H1 (cell line): ENCODE results near the gene CSTF3. TPM values are rescaled to one million over a fixed set of nuclear protein-coding genes. Genes with fewer than 3 reads are reported as not detected.

Source experiments
- CTCF ChIA-PET: fragments of 300-600 bp; sonication (Branson Sonifier 250); formaldehyde crosslinking; loops from one replicate; lab custom pipeline; 2021; ENCODE audit not compliant: partially characterized antibody; lab: Charles Lee
- POLR2A ChIA-PET: fragments of 300-600 bp; sonication (Branson Sonifier 250); formaldehyde crosslinking; loops from one replicate; lab custom pipeline; 2021; ENCODE audit warnings: inconsistent platforms; ENCODE audit not compliant: partially characterized antibody; lab: Charles Lee
- DNase-seq, 2 experiments: peaks; one replicate each; pipeline versions ENCODE4 v3.0.0 to v3.0.0-alpha.2; 2010 to 2022; ENCODE audit warnings: low spot score in 2 of 2, low read depth in 1 of 2, mixed read lengths in 1 of 2
- FAIRE-seq: peaks from 2 replicates; lab custom pipeline; 2011; peaks lifted over from hg19 to GRCh38; lab: Jason Lieb, UNC
- H2AFZ ChIP-seq: 2 replicates; pipeline ENCODE4 v1.8.1; 2012; ENCODE audit warnings: low read length, inconsistent platforms
- H2AK5ac ChIP-seq: 2 replicates; pipeline ENCODE4 v1.6.1; 2013; ENCODE audit warnings: low read depth, low read length
- H2BK120ac ChIP-seq: replicated peaks from 2 replicates; pipeline ENCODE3; 2013; ENCODE audit warnings: low read depth, low read length, inconsistent platforms
- H2BK12ac ChIP-seq: 2 replicates; pipeline ENCODE4 v1.6.1; 2013; ENCODE audit warnings: low read depth, low read length
- H2BK15ac ChIP-seq: 2 replicates; pipeline ENCODE4 v1.6.1; 2013; ENCODE audit warnings: low read length
- H2BK20ac ChIP-seq: 2 replicates; pipeline ENCODE4 v1.6.1; 2013; ENCODE audit warnings: low read length
- H2BK5ac ChIP-seq: 2 replicates; pipeline ENCODE4 v1.6.1; 2013; ENCODE audit warnings: low read depth, low read length
- H3K14ac ChIP-seq: 2 replicates; pipeline ENCODE4 v1.6.1; 2013; ENCODE audit warnings: inconsistent platforms; ENCODE audit not compliant: insufficient read length
- H3K18ac ChIP-seq: 2 replicates; pipeline ENCODE4 v1.6.1; 2013; ENCODE audit warnings: low read length; ENCODE audit errors: extremely low read depth
- H3K23ac ChIP-seq: 2 replicates; pipeline ENCODE4 v1.6.1; 2013; ENCODE audit warnings: inconsistent platforms; ENCODE audit not compliant: insufficient read length
- H3K23me2 ChIP-seq: 2 replicates; pipeline ENCODE4 v1.6.1; 2013; ENCODE audit warnings: low read depth, low read length
- H3K27ac ChIP-seq: 2 replicates; pipeline ENCODE4 v1.6.1; 2011; ENCODE audit warnings: low read depth, low read length, inconsistent platforms
- H3K27me3 ChIP-seq, 4 experiments: replicated peaks in 1 of 4; 1 replicate in 1 of 4; 2 replicates in 3 of 4; pipeline versions ENCODE4 v1.6.1 to v1.8.1; 2011 to 2013; ENCODE audit warnings: low read length in 3 of 4, mild to moderate bottlenecking in 3 of 4, inconsistent platforms in 2 of 4, mixed read lengths in 2 of 4, moderate library complexity in 1 of 4; ENCODE audit not compliant: control insufficient read depth in 3 of 4, insufficient read depth in 3 of 4; ENCODE audit errors: extremely low read depth in 1 of 4
- H3K36me3 ChIP-seq, 4 experiments: 2 replicates each; pipeline versions ENCODE4 v1.6.1 to v1.8.1; 2011 to 2013; ENCODE audit warnings: mild to moderate bottlenecking in 4 of 4, low read length in 3 of 4, moderate library complexity in 2 of 4, control low read depth in 1 of 4, inconsistent platforms in 1 of 4; ENCODE audit not compliant: insufficient read depth in 4 of 4, control insufficient read depth in 2 of 4
- H3K4ac ChIP-seq: replicated peaks from 2 replicates; pipeline ENCODE3; 2013; ENCODE audit warnings: low read length, low read depth, mixed read lengths, inconsistent platforms; ENCODE audit not compliant: insufficient read length
- H3K4me1 ChIP-seq, 4 experiments: replicated peaks in 1 of 4; 1 replicate in 1 of 4; 2 replicates in 3 of 4; pipeline versions ENCODE4 v1.6.1 to v1.8.1; 2011 to 2013; ENCODE audit warnings: low read length in 3 of 4, inconsistent platforms in 2 of 4, mixed read lengths in 1 of 4; ENCODE audit not compliant: insufficient read depth in 4 of 4, control insufficient read depth in 3 of 4
- H3K4me2 ChIP-seq, 2 experiments: 2 replicates each; pipeline versions ENCODE4 v1.6.1 to v1.8.1; 2011 to 2013; ENCODE audit warnings: low read depth in 2 of 2, low read length in 2 of 2, control low read depth in 1 of 2, inconsistent platforms in 1 of 2, mild to moderate bottlenecking in 1 of 2; ENCODE audit not compliant: insufficient read depth in 1 of 2
- H3K4me3 ChIP-seq, 4 experiments: fragments of 200-600, 300-600 bp in 1 of 4; sonication (generic), shearing (Covaris generic), sonication (Bioruptor Twin) in 1 of 4; 2 replicates each; pipeline versions ENCODE4 v1.5.1 to v1.8.1; 2011 to 2016; ENCODE audit warnings: low read length in 4 of 4, low read depth in 3 of 4, control low read depth in 2 of 4, inconsistent platforms in 2 of 4, mild to moderate bottlenecking in 2 of 4, mixed read lengths in 1 of 4, moderate library complexity in 1 of 4; ENCODE audit not compliant: insufficient read depth in 2 of 4; ENCODE audit errors: extremely low read depth in 1 of 4
- H3K56ac ChIP-seq: replicated peaks from 2 replicates; pipeline ENCODE3; 2013; ENCODE audit warnings: low read depth, mild to moderate bottlenecking, mixed read lengths, low read length, inconsistent platforms; ENCODE audit not compliant: insufficient read length
- H3K79me1 ChIP-seq: 2 replicates; pipeline ENCODE4 v1.6.1; 2013; ENCODE audit warnings: low read depth, low read length, control low read depth
- H3K79me2 ChIP-seq, 2 experiments: 2 replicates each; pipeline versions ENCODE4 v1.6.1 to v1.8.1; 2012 to 2013; ENCODE audit warnings: low read length in 2 of 2, mild to moderate bottlenecking in 2 of 2, inconsistent platforms in 1 of 2; ENCODE audit not compliant: insufficient read depth in 2 of 2, control insufficient read depth in 1 of 2
- H3K9ac ChIP-seq, 4 experiments: replicated peaks in 1 of 4; 1 replicate in 1 of 4; 2 replicates in 3 of 4; pipeline versions ENCODE4 v1.6.1 to v1.8.1; 2011 to 2013; ENCODE audit warnings: low read depth in 3 of 4, low read length in 3 of 4, control low read depth in 2 of 4, mild to moderate bottlenecking in 2 of 4, moderate library complexity in 2 of 4, inconsistent platforms in 1 of 4; ENCODE audit errors: extremely low read depth in 1 of 4
- H3K9me3 ChIP-seq, 2 experiments: 2 replicates each; pipeline versions ENCODE4 v1.6.1 to v1.8.1; 2012 to 2013; ENCODE audit warnings: mild to moderate bottlenecking in 2 of 2, moderate library complexity in 2 of 2, control low read depth in 1 of 2, inconsistent platforms in 1 of 2, low read depth in 1 of 2, low read length in 1 of 2, mixed read lengths in 1 of 2; ENCODE audit not compliant: insufficient read depth in 2 of 2
- H4K20me1 ChIP-seq, 2 experiments: replicated peaks in 1 of 2; 2 replicates each; pipeline versions ENCODE3 to v1.8.1; 2011 to 2013; ENCODE audit warnings: inconsistent platforms in 2 of 2, low read length in 2 of 2, mild to moderate bottlenecking in 1 of 2; ENCODE audit not compliant: insufficient read depth in 2 of 2, control insufficient read depth in 1 of 2
- H4K5ac ChIP-seq: 2 replicates; pipeline ENCODE4 v1.6.1; 2013; ENCODE audit warnings: low read length, low read depth, mixed read lengths, inconsistent platforms; ENCODE audit not compliant: insufficient read length
- H4K8ac ChIP-seq: 2 replicates; pipeline ENCODE4 v1.8.0; 2013; ENCODE audit warnings: mild to moderate bottlenecking, moderate library complexity, low read length, inconsistent platforms; ENCODE audit not compliant: insufficient read depth; ENCODE audit errors: extremely low read depth
- H4K91ac ChIP-seq: replicated peaks from 2 replicates; pipeline ENCODE3; 2013; ENCODE audit warnings: low read length, mixed read lengths, inconsistent platforms; ENCODE audit not compliant: insufficient read length
- BCL11A ChIP-seq, 2 experiments: IDR thresholded peaks; one replicate each; pipeline ENCODE4 v1.6.1; 2011; ENCODE audit warnings: low read depth in 2 of 2, low read length in 2 of 2, mild to moderate bottlenecking in 2 of 2
- CHD1 ChIP-seq: IDR thresholded peaks from 2 replicates; pipeline ENCODE4 v1.6.1; 2012; ENCODE audit warnings: low read depth, low read length, improper control_type of control experiment
- EP300 ChIP-seq, 2 experiments: IDR thresholded peaks; 1 replicate in 1 of 2; 2 replicates in 1 of 2; pipeline ENCODE4 v1.6.1; 2011 to 2012; ENCODE audit warnings: low read depth in 2 of 2, low read length in 2 of 2, mild to moderate bottlenecking in 2 of 2, borderline replicate concordance in 1 of 2, inconsistent platforms in 1 of 2, moderate library complexity in 1 of 2
- HDAC2 ChIP-seq, 2 experiments: fragments of 300-600 bp in 1 of 2; sonication (generic) in 1 of 2; IDR thresholded peaks; 2 replicates each; pipeline ENCODE4 v1.6.1; 2011 to 2012; ENCODE audit warnings: low read depth in 2 of 2, low read length in 2 of 2, mild to moderate bottlenecking in 2 of 2, moderate library complexity in 2 of 2, borderline replicate concordance in 1 of 2, inconsistent platforms in 1 of 2
- JUN ChIP-seq: IDR thresholded peaks from 2 replicates; pipeline ENCODE4 v1.6.1; 2011; ENCODE audit warnings: low read depth, mild to moderate bottlenecking, improper control_type of control experiment, low read length
- JUND ChIP-seq: IDR thresholded peaks from 2 replicates; pipeline ENCODE4 v1.6.1; 2011; ENCODE audit warnings: mild to moderate bottlenecking, improper control_type of control experiment, low read length
- SIN3A ChIP-seq, 2 experiments: IDR thresholded peaks in 1 of 2; conservative IDR thresholded peaks in 1 of 2; 2 replicates each; pipeline ENCODE4 v1.6.1; 2011 to 2012; ENCODE audit warnings: low read length in 2 of 2, improper control_type of control experiment in 1 of 2, low read depth in 1 of 2, mild to moderate bottlenecking in 1 of 2
- SP4 ChIP-seq: IDR thresholded peaks from 2 replicates; pipeline ENCODE4 v1.6.1; 2012; ENCODE audit warnings: low read length, inconsistent platforms
- TEAD4 ChIP-seq: IDR thresholded peaks from 2 replicates; pipeline ENCODE4 v1.6.1; 2012; ENCODE audit warnings: low read depth, low read length, inconsistent platforms, mixed read lengths
- whole genome bisulfite sequencing, 2 experiments: shearing (Covaris generic) in 1 of 2; methylation state at CpG; one replicate each; pipeline versions ENCODE4 v1.1.6 to v1.1.7; 2013 to 2015; ENCODE audit warnings: low lambda C conversion rate in 2 of 2, mixed read lengths in 2 of 2, inconsistent platforms in 1 of 2, low coverage in 1 of 2, missing lambda C conversion rate in 1 of 2; ENCODE audit not compliant: insufficient replicate concordance in 2 of 2, insufficient coverage in 1 of 2, insufficient read length in 1 of 2; ENCODE audit errors: extremely low coverage in 1 of 2, missing lambda C conversion rate in 1 of 2; 5-methylcytosine and 5-hydroxymethylcytosine counted together
- polyA plus RNA-seq, 7 experiments: library from polyadenylated mRNA; depleted of rRNA in 3 of 7; stranded (reverse) in 5 of 7; unstranded in 2 of 7; fragments of >200 nt in 5 of 7; fragments of 200-250 nt in 2 of 7; gene quantifications; 1 replicate in 5 of 7; 2 replicates in 1 of 7; 4 replicates in 1 of 7; pipeline versions ENCODE4 v1.2.1 to v1.2.3, GENCODE V29; 2011 to 2013; ENCODE audit warnings: missing spikeins in 2 of 7, mixed read lengths in 2 of 7
- total RNA-seq: library from RNA; stranded (reverse); fragmentation: NEBNext Ultra II Directional; extraction: Animal tissue kit (Norgen Biotek cat#: 25700); gene quantifications from 2 replicates; pipeline ENCODE4 v1.2.1, GENCODE V29; 2021
- TF ChIP-seq, protein P1 (sequence below): IDR thresholded peaks from 2 replicates; pipeline ENCODE4 v1.6.1; 2011; ENCODE audit warnings: low read length, improper control_type of control experiment
- TF ChIP-seq, protein P2 (sequence below): IDR thresholded peaks from 2 replicates; pipeline ENCODE4 v1.6.1; 2012; ENCODE audit warnings: inconsistent platforms

CSTF3 gene
- total and polyA plus RNA-seq, 2 of the 8 experiments (the other 6 are each of a cell fraction or from before 2014, with no cell fraction given) = 22.3 to 54.7 TPM

DNA sequence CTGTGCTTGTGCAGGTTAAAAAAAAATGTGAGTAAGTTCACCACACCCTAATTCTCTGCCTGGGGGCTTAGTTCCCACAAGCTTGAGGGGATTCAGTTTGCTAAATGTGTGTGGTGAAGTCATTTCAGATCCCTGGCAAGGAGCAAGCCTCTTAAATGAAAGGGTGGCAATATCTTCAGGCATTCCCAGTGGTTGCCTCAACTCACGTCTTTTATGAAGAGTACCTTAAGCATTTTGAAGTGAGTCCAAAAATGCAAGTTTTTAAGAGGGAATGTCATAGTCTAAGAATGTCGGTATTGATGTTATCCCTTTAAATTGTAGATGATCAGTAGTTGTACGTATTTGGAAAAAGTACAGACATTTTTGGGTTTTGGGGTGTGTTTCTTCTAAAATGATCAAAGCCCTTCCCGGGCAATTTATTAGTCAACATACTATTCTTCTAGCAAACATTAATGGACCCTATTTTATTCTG lies 117.0 kb downstream of the CSTF3 start:
- Histone ChIP-seq H3K9me3 (peaks cover 0 to 3% of the 10 kb centered on the region in 2 experiments; a peak in 1 of 4 replicates), H3K9ac (no peak overlapping the region), H3K4ac (no peak overlapping the region), H2AK5ac (no peak overlapping the region), H2BK5ac (no peak overlapping the region), H3K27me3 (no peaks in the 10 kb centered on the region), H4K5ac (no peak overlapping the region), H3K79me2 (0 out of 4 replicates have a peak, but pooled peaks cover 0 to 3% of the 10 kb centered on the region in 2 experiments), H3K23ac (no peak overlapping the region), H3K23me2 (no peaks in the 10 kb centered on the region; the same call in 1 of the 2 replicates), H3K4me3 (no peak overlapping the region), H2BK120ac (no peak overlapping the region), H3K27ac (no peak overlapping the region), H3K4me1 (peaks cover 0 to 5% (median 4%) of the 10 kb centered on the region in 4 experiments; a peak in 4 of 7 replicates), H2BK15ac (no peak overlapping the region), H3K56ac (no peak overlapping the region), H3K79me1 (no peaks in the 10 kb centered on the region), H3K4me2 (no peak overlapping the region), H2AFZ (no peak overlapping the region), H3K18ac (no peak overlapping the region), H4K20me1 (no peaks in the 10 kb centered on the region), H4K91ac (no peak overlapping the region), H2BK20ac (no peak overlapping the region), H2BK12ac (no peak overlapping the region), H4K8ac (no peak overlapping the region), H3K14ac (no peak overlapping the region), H3K36me3 (peaks cover 0 to 33% (median 11%) of the 10 kb centered on the region in 4 experiments; a peak in 4 of 8 replicates)
- ChIA-PET CTCF (interaction anchor here (0.6 to 1.5 kb wide), 2 partner anchors 21 to 37 kb away, joined by 3 to 4 read pairs; no protein-coding TSS in a partner anchor), POLR2A (interaction anchor here (0.5 to 0.6 kb wide), 2 partner anchors 8 to 98 kb away, joined by 3 to 4 read pairs; no protein-coding TSS in a partner anchor)
- WGBS, 2 experiments = 93% methylated on average over 4 of the region's 4 CpGs; no CpG with 5 or more reads in 1 of the 2 experiments
- DNase-seq (no peak), FAIRE-seq (no peak)
- TF ChIP-seq HDAC2 (IDR thresholded peaks at IDR 0.05; ENCODE audit: borderline replicate concordance in 1 of 2, low read depth in 2 of 2, low read length in 2 of 2) = no peak
- TF ChIP-seq EP300 (IDR thresholded peaks at IDR 0.05; ENCODE audit: borderline replicate concordance in 1 of 2, low read depth in 2 of 2, low read length in 2 of 2) = no peak
- TF ChIP-seq SP4 = no peak
- TF ChIP-seq CHD1 = no peak
- TF ChIP-seq, protein P1, sequence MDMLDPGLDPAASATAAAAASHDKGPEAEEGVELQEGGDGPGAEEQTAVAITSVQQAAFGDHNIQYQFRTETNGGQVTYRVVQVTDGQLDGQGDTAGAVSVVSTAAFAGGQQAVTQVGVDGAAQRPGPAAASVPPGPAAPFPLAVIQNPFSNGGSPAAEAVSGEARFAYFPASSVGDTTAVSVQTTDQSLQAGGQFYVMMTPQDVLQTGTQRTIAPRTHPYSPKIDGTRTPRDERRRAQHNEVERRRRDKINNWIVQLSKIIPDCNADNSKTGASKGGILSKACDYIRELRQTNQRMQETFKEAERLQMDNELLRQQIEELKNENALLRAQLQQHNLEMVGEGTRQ = no peak
- no peak for TF ChIP-seq JUN
- no peak for TF ChIP-seq BCL11A (IDR thresholded peaks at IDR 0.05; ENCODE audit: low read depth in 2 of 2, low read length in 2 of 2)
- no peak for TF ChIP-seq SIN3A (conservative IDR thresholded peaks at IDR 0.05 in 1 of 2, IDR thresholded peaks at IDR 0.05 in 1 of 2; ENCODE audit: low read depth in 1 of 2, low read length in 2 of 2)
- TF ChIP-seq, protein P2, sequence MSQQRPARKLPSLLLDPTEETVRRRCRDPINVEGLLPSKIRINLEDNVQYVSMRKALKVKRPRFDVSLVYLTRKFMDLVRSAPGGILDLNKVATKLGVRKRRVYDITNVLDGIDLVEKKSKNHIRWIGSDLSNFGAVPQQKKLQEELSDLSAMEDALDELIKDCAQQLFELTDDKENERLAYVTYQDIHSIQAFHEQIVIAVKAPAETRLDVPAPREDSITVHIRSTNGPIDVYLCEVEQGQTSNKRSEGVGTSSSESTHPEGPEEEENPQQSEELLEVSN = no peak
- TF ChIP-seq TEAD4 = no peak
- TF ChIP-seq JUND = no peak
